ENCODE measurements around the gene AOC3.

DNA sequence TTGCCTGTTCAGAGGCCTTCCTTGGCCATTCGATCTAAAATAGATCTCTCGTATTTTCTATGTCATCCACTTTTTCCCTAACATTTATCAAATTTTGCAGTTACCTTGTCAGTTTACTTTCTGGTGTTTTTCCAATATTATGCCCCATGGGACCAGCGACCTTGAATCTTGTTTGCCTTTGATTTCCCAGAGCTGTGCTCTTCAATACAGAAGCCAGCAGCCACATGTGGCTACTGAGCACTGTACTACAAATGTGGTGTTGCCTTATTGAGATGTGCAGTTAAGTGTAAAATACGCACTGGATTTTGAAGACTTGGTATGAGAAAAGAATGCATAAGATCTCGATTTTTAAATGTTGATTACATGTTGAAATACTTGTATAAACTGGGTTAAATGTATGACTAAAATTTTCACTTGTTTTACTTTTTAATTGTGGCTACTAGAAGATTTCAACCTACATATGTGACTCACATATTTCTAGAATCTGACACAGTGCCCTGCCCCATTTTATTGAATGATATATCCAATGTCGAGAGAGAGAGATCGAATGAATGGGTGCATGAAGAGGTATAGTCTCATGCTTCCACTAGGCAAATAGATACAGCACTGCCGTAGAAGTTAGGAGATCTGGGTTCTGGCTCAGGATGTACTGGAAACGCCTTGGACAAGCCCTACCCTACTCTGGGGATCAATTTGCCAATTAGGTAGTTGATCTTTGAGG is 18.6 kb upstream of the AOC3 start:
- TF ChIP-seq CTCF (IDR thresholded peaks at IDR 0.05) (no peak), EP300 (IDR thresholded peaks at IDR 0.05) (no peak), POLR2A (IDR thresholded peaks at IDR 0.05) (no peak), POLR2AphosphoS5 (IDR thresholded peaks at IDR 0.05) (no peak)
